HFFc6 (cell line): ENCODE measurements around the gene PTPRK. TPM values are rescaled to one million over a fixed set of nuclear protein-coding genes. Genes with fewer than 3 reads are reported as not detected.

Experiments
- DNase-seq: peaks from one replicate; pipeline ENCODE4 v3.0.0-alpha.2; 2018
- H3K27ac Mint-ChIP-seq: 2 replicates; pipeline ENCODE4 v1.8.0; 2020; ENCODE audit warnings: mild to moderate bottlenecking, mixed read lengths
- H3K27me3 Mint-ChIP-seq: 2 replicates; pipeline ENCODE4 v1.8.0; 2021; ENCODE audit warnings: mild to moderate bottlenecking, moderate library complexity, mixed read lengths; ENCODE audit not compliant: insufficient read depth
- H3K36me3 Mint-ChIP-seq: 2 replicates; pipeline ENCODE4 v1.8.0; 2021; ENCODE audit warnings: low read depth, mixed read lengths
- H3K4me1 Mint-ChIP-seq: 2 replicates; pipeline ENCODE4 v1.8.0; 2020; ENCODE audit warnings: low read depth, mixed read lengths
- H3K4me3 Mint-ChIP-seq: 2 replicates; pipeline ENCODE4 v1.8.0; 2020; ENCODE audit warnings: mild to moderate bottlenecking, moderate library complexity, mixed read lengths
- H3K9me3 Mint-ChIP-seq: 2 replicates; pipeline ENCODE4 v1.8.0; 2020; ENCODE audit warnings: mild to moderate bottlenecking, mixed read lengths
- CTCF ChIP-seq: fragments of 200-600 bp; sonication (generic); IDR thresholded peaks from 2 replicates; pipeline ENCODE4 v1.5.0; 2021; ENCODE audit warnings: antibody characterized with exemption, mild to moderate bottlenecking
- total RNA-seq, 6 experiments: library from RNA; stranded (reverse); fragmentation: NEBNext Ultra II Directional; extraction: Animal tissue kit (Norgen Biotek cat#: 25700); gene quantifications; 2 replicates in 1 of 6; 3 replicates in 5 of 6; pipeline ENCODE4 v1.2.3, GENCODE V29; 2021

PTPRK gene
- total RNA-seq, 6 experiments from 2014 or later = 92.8 to 104 (median 97.3) TPM

DNA sequence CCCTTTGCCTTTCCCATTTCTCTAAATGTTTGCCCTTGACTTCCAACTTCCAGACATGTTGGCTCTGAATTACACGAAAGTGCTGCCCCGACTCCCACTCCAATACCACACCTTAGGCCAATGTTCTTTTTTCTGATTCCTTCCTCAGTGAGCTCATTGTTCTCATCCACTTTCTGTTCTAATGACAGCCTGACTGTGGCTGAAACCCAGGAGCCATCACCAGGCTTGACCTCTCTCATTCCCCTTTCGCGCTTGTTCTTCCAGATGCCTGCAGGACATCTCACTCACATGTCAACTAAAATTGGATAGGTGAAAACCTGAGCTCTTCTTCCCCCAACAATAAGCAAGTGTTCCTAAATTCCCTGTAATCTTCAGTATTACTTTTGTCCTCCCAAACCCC is 40.4 kb downstream of the PTPRK start:
- no peak for DNase-seq
- H3K36me3 Mint-ChIP-seq = peaks cover 10% of the 10 kb centered on the region; the same call in 1 of the 2 replicates
- no peak overlapping the region for H3K27ac Mint-ChIP-seq
- no peaks in the 10 kb centered on the region; the same call in 1 of the 2 replicates for H3K27me3 Mint-ChIP-seq
- no peak overlapping the region for H3K4me3 Mint-ChIP-seq
- TF ChIP-seq CTCF = no peak
- peaks cover 68% of the 10 kb centered on the region for H3K4me1 Mint-ChIP-seq
- no peaks in the 10 kb centered on the region for H3K9me3 Mint-ChIP-seq

DNA sequence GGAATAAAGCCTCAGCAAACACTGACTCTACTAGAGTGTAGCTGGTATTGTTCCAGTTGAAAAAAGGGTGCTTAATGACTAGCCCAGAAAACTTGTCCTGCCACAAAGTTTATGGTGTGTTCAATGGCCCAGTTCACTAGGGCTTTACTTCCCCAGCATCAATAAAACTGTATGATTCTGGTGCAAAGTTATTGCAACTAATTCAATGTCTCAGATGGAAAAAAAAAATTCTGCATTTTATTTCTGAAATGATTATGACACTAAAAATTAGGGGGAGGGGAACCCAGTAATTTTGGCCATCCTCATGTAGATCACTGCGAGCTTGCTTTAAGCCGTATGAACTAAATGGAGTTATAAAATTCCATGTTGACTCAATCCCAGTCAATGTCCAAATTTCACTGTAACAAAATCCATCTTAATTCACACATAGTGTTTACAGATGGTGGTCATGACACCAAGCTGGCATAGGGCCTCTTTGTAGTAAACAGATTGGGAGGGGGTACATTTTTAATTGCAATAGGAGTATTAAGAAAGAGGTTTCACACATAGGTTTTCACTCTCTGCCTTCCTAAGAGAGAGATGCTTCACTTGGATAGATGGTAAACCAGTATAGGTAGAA is 41.2 kb downstream of the PTPRK start:
- Mint-ChIP-seq H3K9me3 (no peaks in the 10 kb centered on the region), H3K4me3 (no peak overlapping the region; the same call in 1 of the 2 replicates), H3K4me1 (peaks cover 72% of the 10 kb centered on the region), H3K27ac (no peak overlapping the region), H3K36me3 (peaks cover 10% of the 10 kb centered on the region; the same call in 1 of the 2 replicates), H3K27me3 (no peaks in the 10 kb centered on the region; the same call in 1 of the 2 replicates)
- no peak for DNase-seq
- TF ChIP-seq CTCF = no peak

GRCh38 chr6:128478230-128479047 is 42.0 kb downstream of the PTPRK start:
- no peaks in the 10 kb centered on the region for H3K9me3 Mint-ChIP-seq
- H3K36me3 Mint-ChIP-seq = peaks cover 10% of the 10 kb centered on the region; the same call in 1 of the 2 replicates
- no peak for TF ChIP-seq CTCF
- DNase-seq = no peak
- H3K27ac Mint-ChIP-seq = no peak overlapping the region
- H3K4me1 Mint-ChIP-seq = peaks cover 72% of the 10 kb centered on the region
- H3K4me3 Mint-ChIP-seq = no peak overlapping the region; the same call in 1 of the 2 replicates
- no peaks in the 10 kb centered on the region for H3K27me3 Mint-ChIP-seq

GRCh38 chr6:128474933-128475332 is 45.5 kb downstream of the PTPRK start:
- H3K27ac Mint-ChIP-seq = peak overlapping the region; percentile 43; the same call in 1 of the 2 replicates
- no peak for TF ChIP-seq CTCF
- H3K9me3 Mint-ChIP-seq = no peaks in the 10 kb centered on the region

DNA sequence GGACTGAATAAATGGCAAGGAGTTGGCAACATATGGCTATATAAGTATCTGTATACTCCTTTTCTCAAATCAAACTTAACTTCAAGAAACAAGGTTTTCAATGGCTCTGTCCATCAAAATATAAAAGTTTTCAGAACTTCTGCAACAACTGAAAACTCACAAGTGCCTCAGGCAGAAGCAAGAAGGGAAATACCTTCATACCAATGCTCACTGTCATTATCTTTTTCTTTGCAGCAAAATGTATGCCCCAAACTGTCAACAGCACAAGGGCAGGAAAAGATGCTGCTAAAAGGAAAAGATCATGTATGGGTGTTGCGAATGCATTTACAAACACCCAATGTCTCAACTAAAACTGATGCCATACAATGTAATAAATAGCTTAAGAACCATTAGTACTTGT is 45.9 kb downstream of the PTPRK start:
- H3K9me3 Mint-ChIP-seq = no peaks in the 10 kb centered on the region
- peak; percentile 60 for DNase-seq
- H3K27ac Mint-ChIP-seq = peak overlapping the region; percentile 80
- no peaks in the 10 kb centered on the region; the same call in 1 of the 2 replicates for H3K27me3 Mint-ChIP-seq
- no peak for TF ChIP-seq CTCF
- peak overlapping the region; percentile 72 for H3K4me3 Mint-ChIP-seq
- H3K36me3 Mint-ChIP-seq = no peaks in the 10 kb centered on the region
- H3K4me1 Mint-ChIP-seq = peaks cover 74% of the 10 kb centered on the region

More at GRCh38 chr6:128474933-128475332, 45.5 kb downstream of the PTPRK start:
- Mint-ChIP-seq H3K4me1 (peaks cover 74% of the 10 kb centered on the region), H3K36me3 (peaks cover 2% of the 10 kb centered on the region; the same call in 1 of the 2 replicates), H3K27me3 (no peaks in the 10 kb centered on the region; the same call in 1 of the 2 replicates), H3K4me3 (peak overlapping the region; percentile 72; the same call in 1 of the 2 replicates)
- DNase-seq = no peak
